ENCODE results near the gene LCN6.
A peak's percentile ranks its signal among the peaks of the same experiment; 100 is the strongest.

The LCN6 gene

DNA sequence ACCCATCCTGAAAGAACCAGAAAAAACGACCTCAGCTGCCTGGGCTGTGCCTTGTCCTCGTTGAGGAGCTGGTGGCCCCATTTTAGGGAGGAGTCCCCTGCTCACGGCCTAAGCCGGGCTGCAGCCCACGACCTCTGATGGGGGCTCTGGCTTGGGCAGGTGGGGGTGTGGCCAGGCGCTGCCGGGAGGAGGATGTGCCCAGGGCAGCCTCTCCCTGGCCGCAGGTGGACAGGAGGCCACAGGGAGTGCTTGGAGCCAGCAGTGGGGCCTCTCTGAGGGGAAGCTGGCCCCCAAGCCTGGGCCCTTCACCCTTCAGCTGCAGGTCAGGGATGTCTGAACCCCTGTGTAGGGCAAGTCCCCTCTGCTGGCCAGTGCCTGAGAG is 33.4 kb downstream of the LCN6 start:
- Histone ChIP-seq H3K9ac (no peak overlapping the region), H3K36me3 (ENCODE audit: insufficient read depth) (no peaks in the 10 kb centered on the region), H4K20me1 (ENCODE audit: insufficient read depth) (no peaks in the 10 kb centered on the region)

GRCh38 chr9:136714096-136714892 is 34.0 kb downstream of the LCN6 start:
- no peak overlapping the region for H2AFZ ChIP-seq (ENCODE audit: low read depth)
- H3K9ac ChIP-seq, result no peak overlapping the region; the same call in 1 of the 2 replicates
- H4K20me1 ChIP-seq (ENCODE audit: insufficient read depth), result no peaks in the 10 kb centered on the region
- peaks cover 17% of the 10 kb centered on the region for H3K4me1 ChIP-seq (ENCODE audit: low read depth, poor library complexity, severe bottlenecking)
- H3K4me3 ChIP-seq (IDR thresholded peaks at IDR 0.05; ENCODE audit: insufficient read depth, low read depth, low read length), result no peak overlapping the region
- TF ChIP-seq, protein P1, sequence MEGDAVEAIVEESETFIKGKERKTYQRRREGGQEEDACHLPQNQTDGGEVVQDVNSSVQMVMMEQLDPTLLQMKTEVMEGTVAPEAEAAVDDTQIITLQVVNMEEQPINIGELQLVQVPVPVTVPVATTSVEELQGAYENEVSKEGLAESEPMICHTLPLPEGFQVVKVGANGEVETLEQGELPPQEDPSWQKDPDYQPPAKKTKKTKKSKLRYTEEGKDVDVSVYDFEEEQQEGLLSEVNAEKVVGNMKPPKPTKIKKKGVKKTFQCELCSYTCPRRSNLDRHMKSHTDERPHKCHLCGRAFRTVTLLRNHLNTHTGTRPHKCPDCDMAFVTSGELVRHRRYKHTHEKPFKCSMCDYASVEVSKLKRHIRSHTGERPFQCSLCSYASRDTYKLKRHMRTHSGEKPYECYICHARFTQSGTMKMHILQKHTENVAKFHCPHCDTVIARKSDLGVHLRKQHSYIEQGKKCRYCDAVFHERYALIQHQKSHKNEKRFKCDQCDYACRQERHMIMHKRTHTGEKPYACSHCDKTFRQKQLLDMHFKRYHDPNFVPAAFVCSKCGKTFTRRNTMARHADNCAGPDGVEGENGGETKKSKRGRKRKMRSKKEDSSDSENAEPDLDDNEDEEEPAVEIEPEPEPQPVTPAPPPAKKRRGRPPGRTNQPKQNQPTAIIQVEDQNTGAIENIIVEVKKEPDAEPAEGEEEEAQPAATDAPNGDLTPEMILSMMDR (conservative IDR thresholded peaks at IDR 0.05; ENCODE audit: low read depth, low read length), result no peak
- H3K27me3 ChIP-seq (ENCODE audit: insufficient read depth, low read depth), result no peaks in the 10 kb centered on the region
- H3K36me3 ChIP-seq (ENCODE audit: insufficient read depth), result no peaks in the 10 kb centered on the region
- H3K79me2 ChIP-seq (ENCODE audit: insufficient read depth, low read depth), result no peaks in the 10 kb centered on the region
- H3K4me2 ChIP-seq, result peak overlapping the region; percentile 97
- no peak overlapping the region for H3K27ac ChIP-seq

More for the DNA sequence above, 33.4 kb downstream of the LCN6 start:
- TF ChIP-seq, protein P1 (conservative IDR thresholded peaks at IDR 0.05; ENCODE audit: low read depth, low read length), result no peak
- Histone ChIP-seq H3K4me3 (IDR thresholded peaks at IDR 0.05; ENCODE audit: insufficient read depth, low read depth, low read length) (no peak overlapping the region), H3K27ac (no peak overlapping the region), H3K4me2 (no peak overlapping the region), H3K4me1 (ENCODE audit: low read depth, poor library complexity, severe bottlenecking) (peaks cover 17% of the 10 kb centered on the region), H2AFZ (ENCODE audit: low read depth) (no peak overlapping the region), H3K79me2 (ENCODE audit: insufficient read depth, low read depth) (no peaks in the 10 kb centered on the region), H3K27me3 (ENCODE audit: insufficient read depth, low read depth) (no peaks in the 10 kb centered on the region)

DNA sequence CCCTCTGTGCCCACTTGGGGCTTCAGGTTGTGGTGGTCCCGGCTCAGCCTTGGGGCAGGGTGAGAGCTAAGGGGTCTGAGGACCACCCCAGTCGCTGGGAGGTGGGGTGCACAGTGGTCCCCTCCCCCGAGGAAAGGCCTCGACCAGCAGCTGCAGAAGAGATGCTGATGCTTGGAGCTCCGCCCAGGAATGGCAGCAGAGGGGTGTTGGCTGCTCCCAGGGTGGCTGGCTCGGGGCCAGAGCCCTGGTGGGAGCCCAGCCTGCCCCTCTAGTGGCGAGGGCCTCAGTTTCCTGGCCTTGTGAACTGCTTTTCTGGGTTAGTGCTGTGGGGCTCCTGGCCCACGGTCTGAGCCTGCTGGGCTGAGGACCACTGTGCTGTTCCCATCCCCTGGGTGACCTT is 34.8 kb downstream of the LCN6 start:
- H2AFZ ChIP-seq (ENCODE audit: low read depth), result no peak overlapping the region
- peak overlapping the region; percentile 64; the same call in 1 of the 2 replicates for H3K9ac ChIP-seq
- peaks cover 17% of the 10 kb centered on the region for H3K4me1 ChIP-seq (ENCODE audit: low read depth, poor library complexity, severe bottlenecking)
- H3K79me2 ChIP-seq (ENCODE audit: insufficient read depth, low read depth), result no peaks in the 10 kb centered on the region
- H3K27me3 ChIP-seq (ENCODE audit: insufficient read depth, low read depth), result no peaks in the 10 kb centered on the region
- TF ChIP-seq, protein P1 (conservative IDR thresholded peaks at IDR 0.05; ENCODE audit: low read depth, low read length), result no peak
- H3K4me2 ChIP-seq, result peak overlapping the region; percentile 97
- no peaks in the 10 kb centered on the region for H3K36me3 ChIP-seq (ENCODE audit: insufficient read depth)
- H3K4me3 ChIP-seq (IDR thresholded peaks at IDR 0.05; ENCODE audit: insufficient read depth, low read depth, low read length), result no peak overlapping the region
- H3K27ac ChIP-seq, result no peak overlapping the region
- no peaks in the 10 kb centered on the region for H4K20me1 ChIP-seq (ENCODE audit: insufficient read depth)

GRCh38 chr9:136712690-136713544 is 35.4 kb downstream of the LCN6 start:
- TF ChIP-seq, protein P1 (conservative IDR thresholded peaks at IDR 0.05; ENCODE audit: low read depth, low read length), result 0 out of 2 replicates have a peak, but pooled peaks have one; percentile 3
- H3K4me3 ChIP-seq (IDR thresholded peaks at IDR 0.05; ENCODE audit: insufficient read depth, low read depth, low read length), result no peak overlapping the region
- peak overlapping the region; percentile 64; the same call in 1 of the 2 replicates for H3K9ac ChIP-seq
- no peak overlapping the region for H3K27ac ChIP-seq
- H2AFZ ChIP-seq (ENCODE audit: low read depth), result peak overlapping the region; percentile 54
- H3K4me2 ChIP-seq, result peak overlapping the region; percentile 97
- peaks cover 17% of the 10 kb centered on the region for H3K4me1 ChIP-seq (ENCODE audit: low read depth, poor library complexity, severe bottlenecking)
- H3K79me2 ChIP-seq (ENCODE audit: insufficient read depth, low read depth), result no peaks in the 10 kb centered on the region
- H4K20me1 ChIP-seq (ENCODE audit: insufficient read depth), result no peaks in the 10 kb centered on the region
- H3K27me3 ChIP-seq (ENCODE audit: insufficient read depth, low read depth), result no peaks in the 10 kb centered on the region
- H3K36me3 ChIP-seq (ENCODE audit: insufficient read depth), result no peaks in the 10 kb centered on the region

Data from KMS-11 (cell line).